ENCODE data around the gene CSNK1E. TPM values are rescaled to one million over a fixed set of nuclear protein-coding genes. Genes with fewer than 3 reads are reported as not detected.
"Not testable (repeated sequence)": the region's sequence is repeated elsewhere in the genome, so short reads cannot be mapped to it uniquely, and the experiment has no call there.

The CSNK1E gene
- 106 and 205 TPM in 2 replicates for total RNA-seq (ENCODE audit: low replicate concordance)

DNA sequence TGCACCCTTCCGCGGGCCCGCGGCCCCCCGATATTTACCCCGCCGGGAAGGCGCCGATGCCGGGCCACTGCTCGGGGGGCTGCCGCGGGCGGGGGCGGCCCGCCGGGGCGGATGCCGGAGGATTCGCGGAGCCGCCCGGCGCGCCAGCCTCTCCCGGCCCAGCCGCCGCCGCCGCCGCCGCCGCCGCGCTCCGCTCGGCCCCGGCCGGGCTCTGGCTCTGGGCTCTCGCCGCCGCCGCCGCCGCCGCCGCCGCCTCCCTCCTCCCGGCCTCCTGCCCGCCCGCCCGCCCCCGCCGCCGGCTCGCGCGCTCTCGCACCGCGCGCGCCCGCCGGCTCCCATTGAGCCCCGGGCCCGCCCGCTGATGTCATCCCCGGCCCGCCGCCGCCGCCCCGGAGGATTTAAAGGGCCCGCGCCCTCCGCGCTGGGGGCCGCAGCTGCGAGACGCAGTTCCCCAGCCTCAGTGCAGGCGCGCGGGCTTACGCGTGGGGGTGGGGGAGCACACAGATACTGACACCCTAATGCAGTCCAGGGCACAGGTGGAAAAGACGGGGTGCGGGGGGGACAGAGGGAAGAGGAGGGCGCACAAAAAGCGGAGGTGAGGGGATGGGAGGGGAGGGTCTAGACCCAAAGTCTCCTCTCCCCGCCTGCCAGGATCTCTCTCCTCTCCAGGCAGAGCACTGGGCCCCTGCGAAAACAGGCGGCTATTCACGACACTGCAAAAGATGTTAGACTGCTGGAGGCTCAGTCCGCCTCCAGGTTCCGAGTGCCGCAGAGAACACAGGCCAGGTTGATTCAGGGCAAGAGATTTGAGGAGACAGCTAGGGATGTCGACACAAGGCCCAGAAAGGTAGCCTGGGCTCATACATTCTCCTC, at the start of gene CSNK1E:
Gene CSNK1E (minus strand): TSS at position 312 of the 873 bp plus-strand sequence. CDS start 3,276 bp downstream, outside the sequence.
- peak; percentile 92 for DNase-seq (ENCODE audit: low spot score)
- Histone ChIP-seq H3K9me3 (ENCODE audit: low read depth) (no peaks in the 10 kb centered on the region), H3K4me1 (peaks cover 43% of the 10 kb centered on the region), H3F3A (ENCODE audit: low read depth) (peaks cover 54% of the 10 kb centered on the region), H3K27me3 (no peaks in the 10 kb centered on the region), H3K79me2 (ENCODE audit: low read depth) (peaks cover 47% of the 10 kb centered on the region), H3K4me2 (peak within 1 kb of the TSS; percentile 86), H2AFZ (replicated peaks) (peak within 1 kb of the TSS; percentile 97), H3K9ac (peak within 1 kb of the TSS; percentile 100), H4K20me1 (ENCODE audit: low read depth) (peaks cover 42% of the 10 kb centered on the region), H3K4me3 (peak within 1 kb of the TSS; percentile 99), H3K36me3 (no peaks in the 10 kb centered on the region), H3K27ac (peak within 1 kb of the TSS; percentile 99)
- peak within 1 kb of the TSS; percentile 98 for H3K4me3 Mint-ChIP-seq
- H3K36me3 Mint-ChIP-seq, result peaks cover 8% of the 10 kb centered on the region
- no peaks in the 10 kb centered on the region for H3K9me3 Mint-ChIP-seq
- no peak for TF ChIP-seq EZH2 (IDR thresholded peaks at IDR 0.05)
- TF ChIP-seq, protein P1, sequence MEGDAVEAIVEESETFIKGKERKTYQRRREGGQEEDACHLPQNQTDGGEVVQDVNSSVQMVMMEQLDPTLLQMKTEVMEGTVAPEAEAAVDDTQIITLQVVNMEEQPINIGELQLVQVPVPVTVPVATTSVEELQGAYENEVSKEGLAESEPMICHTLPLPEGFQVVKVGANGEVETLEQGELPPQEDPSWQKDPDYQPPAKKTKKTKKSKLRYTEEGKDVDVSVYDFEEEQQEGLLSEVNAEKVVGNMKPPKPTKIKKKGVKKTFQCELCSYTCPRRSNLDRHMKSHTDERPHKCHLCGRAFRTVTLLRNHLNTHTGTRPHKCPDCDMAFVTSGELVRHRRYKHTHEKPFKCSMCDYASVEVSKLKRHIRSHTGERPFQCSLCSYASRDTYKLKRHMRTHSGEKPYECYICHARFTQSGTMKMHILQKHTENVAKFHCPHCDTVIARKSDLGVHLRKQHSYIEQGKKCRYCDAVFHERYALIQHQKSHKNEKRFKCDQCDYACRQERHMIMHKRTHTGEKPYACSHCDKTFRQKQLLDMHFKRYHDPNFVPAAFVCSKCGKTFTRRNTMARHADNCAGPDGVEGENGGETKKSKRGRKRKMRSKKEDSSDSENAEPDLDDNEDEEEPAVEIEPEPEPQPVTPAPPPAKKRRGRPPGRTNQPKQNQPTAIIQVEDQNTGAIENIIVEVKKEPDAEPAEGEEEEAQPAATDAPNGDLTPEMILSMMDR (IDR thresholded peaks at IDR 0.05), result no peak
- TF ChIP-seq EZH2phosphoT487 (IDR thresholded peaks at IDR 0.05), result no peak
- H3K4me1 Mint-ChIP-seq, result peaks cover 48% of the 10 kb centered on the region
- H3K27ac Mint-ChIP-seq, result peak within 1 kb of the TSS; percentile 100
- H3K27me3 Mint-ChIP-seq (ENCODE audit: insufficient read depth, low read depth), result peaks cover 8% of the 10 kb centered on the region

DNA sequence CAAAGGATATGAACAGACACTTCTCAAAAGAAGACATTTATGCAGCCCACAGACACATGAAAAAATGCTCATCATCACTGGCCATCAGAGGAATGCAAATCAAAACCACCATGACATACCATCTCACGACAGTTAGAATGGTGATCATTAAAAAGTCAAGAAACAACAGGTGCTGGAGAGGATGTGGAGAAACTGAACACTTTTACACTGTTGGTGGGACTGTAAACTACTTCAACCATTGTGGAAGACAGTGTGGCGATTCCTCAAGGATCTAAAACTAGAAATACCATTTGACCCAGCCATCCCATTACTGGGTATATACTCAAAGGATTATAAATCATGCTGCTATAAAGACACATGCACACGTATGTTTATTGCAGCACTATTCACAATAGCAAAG, 48.6 kb upstream of the CSNK1E start:
- H3K27me3 Mint-ChIP-seq (ENCODE audit: insufficient read depth, low read depth); H2AFZ ChIP-seq (replicated peaks); H4K20me1 ChIP-seq (ENCODE audit: low read depth); H3K9me3 Mint-ChIP-seq; H3K4me1 Mint-ChIP-seq; H3K79me2 ChIP-seq (ENCODE audit: low read depth); H3F3A ChIP-seq (ENCODE audit: low read depth); H3K9me3 ChIP-seq (ENCODE audit: low read depth); H3K27me3 ChIP-seq; H3K4me3 ChIP-seq; H3K4me2 ChIP-seq; H3K36me3 ChIP-seq; H3K27ac Mint-ChIP-seq; H3K4me1 ChIP-seq; DNase-seq (ENCODE audit: low spot score); H3K27ac ChIP-seq; H3K9ac ChIP-seq; H3K4me3 Mint-ChIP-seq: not testable (repeated sequence)
- H3K36me3 Mint-ChIP-seq, result peaks cover 17% of the 10 kb centered on the region

DNA sequence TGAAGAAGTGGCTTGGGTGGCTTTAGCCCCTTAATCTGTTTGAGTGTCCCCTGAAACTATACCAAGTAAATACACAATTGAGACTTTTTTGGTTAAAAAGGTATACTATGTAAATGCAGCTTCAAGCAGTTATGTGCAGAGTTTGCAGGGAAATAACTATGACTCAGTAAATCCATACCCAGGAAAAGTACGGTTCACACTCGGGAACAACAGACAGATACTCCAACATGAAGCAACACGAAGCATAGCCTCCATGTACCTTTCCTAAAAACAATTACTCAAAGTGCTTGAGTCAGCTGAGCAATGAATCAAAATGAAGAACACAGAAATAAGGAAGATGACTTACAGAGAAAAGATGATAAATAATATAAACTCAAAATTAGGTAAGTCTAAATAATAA, 47.9 kb upstream of the CSNK1E start:
- H4K20me1 ChIP-seq (ENCODE audit: low read depth); H3K27ac Mint-ChIP-seq; H3K4me1 Mint-ChIP-seq; H3K4me2 ChIP-seq; H3K9me3 Mint-ChIP-seq; H3K9ac ChIP-seq; H3K36me3 ChIP-seq; H3K27me3 ChIP-seq; H3K4me1 ChIP-seq; H3K9me3 ChIP-seq (ENCODE audit: low read depth); H2AFZ ChIP-seq (replicated peaks); H3F3A ChIP-seq (ENCODE audit: low read depth); H3K27ac ChIP-seq; H3K79me2 ChIP-seq (ENCODE audit: low read depth); H3K4me3 Mint-ChIP-seq; H3K27me3 Mint-ChIP-seq (ENCODE audit: insufficient read depth, low read depth); H3K4me3 ChIP-seq; DNase-seq (ENCODE audit: low spot score): not testable (repeated sequence)
- H3K36me3 Mint-ChIP-seq, result peaks cover 17% of the 10 kb centered on the region

DNA sequence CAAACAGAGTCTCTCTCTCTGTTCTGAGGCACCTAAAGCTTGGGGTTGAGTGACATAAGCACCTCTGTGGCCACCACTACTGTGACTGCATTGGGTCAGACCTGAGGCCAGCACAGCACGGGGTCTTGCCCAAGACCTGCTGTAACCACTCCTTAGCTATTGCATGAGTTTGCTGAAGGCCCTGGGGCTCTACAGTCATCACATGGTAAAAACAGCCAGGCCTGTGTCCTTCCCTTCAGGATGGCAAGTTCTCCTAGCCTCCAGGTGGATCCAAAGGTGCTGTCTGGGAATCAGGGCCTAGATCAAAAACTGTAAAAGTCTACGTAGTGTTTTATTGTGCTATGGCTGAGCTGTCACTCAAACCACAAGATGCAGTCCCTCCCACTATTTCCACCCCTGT, 43.3 kb upstream of the CSNK1E start:
- H3K9me3 ChIP-seq (ENCODE audit: low read depth); H2AFZ ChIP-seq (replicated peaks); H3K4me1 Mint-ChIP-seq; H3F3A ChIP-seq (ENCODE audit: low read depth); H4K20me1 ChIP-seq (ENCODE audit: low read depth); H3K4me3 ChIP-seq; H3K27ac Mint-ChIP-seq; DNase-seq (ENCODE audit: low spot score); H3K27ac ChIP-seq; H3K9me3 Mint-ChIP-seq; H3K79me2 ChIP-seq (ENCODE audit: low read depth); H3K4me2 ChIP-seq; H3K4me3 Mint-ChIP-seq; H3K4me1 ChIP-seq; H3K36me3 ChIP-seq; H3K27me3 ChIP-seq; H3K27me3 Mint-ChIP-seq (ENCODE audit: insufficient read depth, low read depth); H3K9ac ChIP-seq: not testable (repeated sequence)
- peaks cover 12% of the 10 kb centered on the region for H3K36me3 Mint-ChIP-seq

DNA sequence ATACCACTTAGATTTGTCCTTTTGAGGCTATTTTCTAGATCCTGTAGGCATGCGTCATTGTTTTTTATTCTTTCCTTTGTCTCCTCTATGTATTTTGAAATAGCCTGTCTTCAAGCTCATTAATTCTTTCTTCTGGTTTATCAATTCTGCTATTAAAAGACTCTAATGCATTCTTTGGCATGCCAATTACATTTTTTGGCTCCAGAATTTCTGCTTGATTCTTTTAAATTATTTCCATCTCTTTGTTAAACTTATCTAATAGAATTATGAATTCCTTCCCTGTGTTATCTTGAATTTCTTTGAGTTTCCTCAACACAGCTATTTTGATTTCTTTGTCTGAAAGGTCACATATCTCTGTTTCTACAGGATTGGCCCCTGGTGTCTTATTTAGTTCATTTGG, 42.6 kb upstream of the CSNK1E start:
- not testable (repeated sequence) for H3K9ac ChIP-seq; DNase-seq (ENCODE audit: low spot score); H2AFZ ChIP-seq (replicated peaks); H3K79me2 ChIP-seq (ENCODE audit: low read depth); H3K9me3 Mint-ChIP-seq; H3K4me1 ChIP-seq; H3K36me3 Mint-ChIP-seq; H3K36me3 ChIP-seq; H3K27ac ChIP-seq; H3K4me1 Mint-ChIP-seq; H3K4me2 ChIP-seq; H3K27ac Mint-ChIP-seq; H3K4me3 ChIP-seq; H3K27me3 ChIP-seq; H3K27me3 Mint-ChIP-seq (ENCODE audit: insufficient read depth, low read depth); H3K9me3 ChIP-seq (ENCODE audit: low read depth); H4K20me1 ChIP-seq (ENCODE audit: low read depth); H3K4me3 Mint-ChIP-seq
- H3F3A ChIP-seq (ENCODE audit: low read depth), result peaks cover 15% of the 10 kb centered on the region

DNA sequence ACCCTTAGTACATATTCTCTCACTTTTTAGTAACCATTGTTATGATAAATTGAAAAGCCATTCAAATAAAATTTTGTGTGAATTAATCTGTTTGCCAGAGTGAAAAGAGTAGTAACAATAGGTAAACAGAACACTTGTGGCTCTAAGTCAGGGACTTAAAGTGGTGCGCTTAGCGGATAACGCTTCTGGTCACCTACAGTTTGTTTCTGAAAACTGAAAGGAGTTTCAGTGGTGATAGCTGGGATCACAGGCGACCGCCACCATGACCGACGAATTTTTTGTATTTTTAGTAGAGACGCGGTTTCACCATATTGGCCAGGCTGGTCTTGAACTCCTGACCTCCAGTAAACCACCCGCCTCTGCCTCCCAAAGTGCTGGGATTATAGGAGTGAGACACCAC, 40.7 kb upstream of the CSNK1E start:
- H3K9me3 Mint-ChIP-seq; H3K9ac ChIP-seq; H3K4me3 Mint-ChIP-seq; H3K27ac Mint-ChIP-seq; DNase-seq (ENCODE audit: low spot score); H3K27me3 Mint-ChIP-seq (ENCODE audit: insufficient read depth, low read depth); H3K4me3 ChIP-seq; H3K27ac ChIP-seq; H3K79me2 ChIP-seq (ENCODE audit: low read depth); H3K4me1 ChIP-seq; H3K36me3 Mint-ChIP-seq; H3K9me3 ChIP-seq (ENCODE audit: low read depth); H3K27me3 ChIP-seq; H3K36me3 ChIP-seq; H3K4me1 Mint-ChIP-seq; H2AFZ ChIP-seq (replicated peaks); H3K4me2 ChIP-seq: not testable (repeated sequence)
- Histone ChIP-seq H4K20me1 (ENCODE audit: low read depth) (peaks cover 18% of the 10 kb centered on the region), H3F3A (ENCODE audit: low read depth) (peaks cover 31% of the 10 kb centered on the region)

Measured in neural progenitor cell (in vitro differentiated cells).